SK-N-MC (cell line): ENCODE measurements around the gene MLX.

Experiments
- EZH2 ChIP-seq: fragments of 200-600 bp; sonication (generic); IDR thresholded peaks from one replicate; pipeline ENCODE4 v1.6.1; 2017; ENCODE audit warnings: antibody characterized with exemption
- FOXP2 ChIP-seq: optimal IDR thresholded peaks from 2 replicates; pipeline ENCODE3; 2011; ENCODE audit warnings: mild to moderate bottlenecking, moderate library complexity; ENCODE audit not compliant: insufficient read depth; ENCODE audit errors: extremely low read length, control extremely low read depth
- POLR2AphosphoS5 ChIP-seq: IDR thresholded peaks from 2 replicates; pipeline ENCODE4 v1.6.1; 2012; ENCODE audit warnings: mild to moderate bottlenecking, low read depth, low read length, borderline replicate concordance

GRCh38 chr17:42553161-42553818 is 13.6 kb upstream of the MLX start:
- TF ChIP-seq POLR2AphosphoS5 = no peak
- TF ChIP-seq EZH2 = no peak
- no peak for TF ChIP-seq FOXP2
